PFSK-1 (cell line): Measurements from ENCODE around the gene CLDN10.

Experiments used
- POLR2AphosphoS5 ChIP-seq: IDR thresholded peaks from 2 replicates; pipeline ENCODE4 v1.6.1; 2012; ENCODE audit warnings: low read depth, mild to moderate bottlenecking, control low read depth, low read length, moderate library complexity
- SIN3A ChIP-seq: IDR thresholded peaks from 2 replicates; pipeline ENCODE4 v1.6.1; 2012; ENCODE audit warnings: mild to moderate bottlenecking, low read length, moderate library complexity, borderline replicate concordance; ENCODE audit not compliant: insufficient read depth
- TAF1 ChIP-seq: IDR thresholded peaks from 2 replicates; pipeline ENCODE4 v1.6.1; 2012; ENCODE audit warnings: low read length, control low read depth, borderline replicate concordance; ENCODE audit not compliant: insufficient read depth

DNA sequence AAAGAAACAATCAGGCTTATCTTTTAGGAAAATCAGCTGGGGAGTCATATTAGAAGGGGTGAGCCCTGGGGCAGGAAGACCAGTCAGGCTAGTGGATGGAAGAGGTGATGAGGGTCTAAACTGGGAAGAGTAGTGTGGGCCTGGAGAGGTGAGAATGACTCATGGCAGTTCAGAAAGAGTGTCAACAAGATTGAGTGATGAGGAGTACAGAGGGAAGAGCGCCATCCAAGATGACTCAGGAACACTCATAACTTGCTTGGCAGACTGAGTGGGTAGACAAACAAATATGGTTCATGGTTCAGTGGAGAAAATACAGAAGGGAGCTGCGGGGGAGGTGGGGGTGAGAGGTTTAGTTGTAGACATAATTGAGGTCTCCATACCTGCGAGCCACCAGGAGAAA, 17.3 kb upstream of the CLDN10 start:
- TF ChIP-seq SIN3A (no peak), TAF1 (no peak), POLR2AphosphoS5 (no peak)
